Kidney (tissue), 14 donors: ENCODE results near the gene ITGB4. TPM values are rescaled to one million over a fixed set of nuclear protein-coding genes. Genes with fewer than 3 reads are reported as not detected.
A peak's percentile ranks its signal among the peaks of the same experiment; 100 is the strongest.

Experiments used
- DNase-seq, 5 donors: peaks; one replicate each; pipeline ENCODE4 v3.0.0-alpha.2; 2013 to 2020
- FAIRE-seq: peaks from 2 replicates; lab custom pipeline; 2012; peaks lifted over from hg19 to GRCh38; lab: Jason Lieb, UNC
- H3K27ac ChIP-seq, 2 donors: one replicate each; pipeline ENCODE4 v1.7.0; 2013; ENCODE audit warnings: low read depth in 2 of 2, low read length in 2 of 2, inconsistent platforms in 1 of 2
- H3K27me3 ChIP-seq: one replicate; pipeline ENCODE4 v1.7.1; 2013; ENCODE audit warnings: low read length, inconsistent platforms; ENCODE audit not compliant: control insufficient read depth, insufficient read depth
- H3K36me3 ChIP-seq, 3 donors: one replicate each; pipeline versions ENCODE4 v1.7.0 to v1.7.1; 2013; ENCODE audit warnings: low read length in 3 of 3, control low read depth in 1 of 3, inconsistent platforms in 1 of 3; ENCODE audit not compliant: insufficient read depth in 3 of 3, control insufficient read depth in 2 of 3
- H3K4me1 ChIP-seq, 3 donors: one replicate each; pipeline versions ENCODE4 v1.7.0 to v1.7.1; 2013; ENCODE audit warnings: low read length in 3 of 3, inconsistent platforms in 1 of 3, low read depth in 1 of 3; ENCODE audit not compliant: control insufficient read depth in 2 of 3, insufficient read depth in 2 of 3
- H3K4me3 ChIP-seq, 3 donors: one replicate each; pipeline versions ENCODE4 v1.7.0 to v1.8.1; 2013; ENCODE audit warnings: low read length in 3 of 3, control low read depth in 1 of 3, inconsistent platforms in 1 of 3
- H3K9ac ChIP-seq, 3 donors: one replicate each; pipeline versions ENCODE4 v1.7.0 to v1.7.1; 2013; ENCODE audit warnings: low read length in 3 of 3, control low read depth in 1 of 3, inconsistent platforms in 1 of 3
- H3K9me3 ChIP-seq, 3 donors: one replicate each; pipeline versions ENCODE4 v1.7.0 to v1.7.1; 2013; ENCODE audit warnings: low read length in 3 of 3, control low read depth in 1 of 3, inconsistent platforms in 1 of 3; ENCODE audit not compliant: control insufficient read depth in 2 of 3, insufficient read depth in 1 of 3
- CTCF ChIP-seq: IDR thresholded peaks from 3 replicates; pipeline ENCODE4 v1.5.1; 2012; ENCODE audit warnings: mild to moderate bottlenecking, moderate library complexity, borderline replicate concordance; ENCODE audit not compliant: insufficient read depth; ENCODE audit errors: extremely low read depth
- intact Hi-C: fragments of 100-400 bp; cut with DNase I; formaldehyde crosslinking; loops from one replicate; pipeline ENCODE4 v1.11.1; 2022
- polyA plus RNA-seq: library from polyadenylated mRNA; stranded (reverse); fragments of 350-450 nt; fragmentation: Illumina TruSeq; extraction: RNeasy Lipid Tissue Mini Kit (QIAGEN cat#74804); gene quantifications from one replicate; pipeline ENCODE4 v1.2.3, GENCODE V29; 2014; ENCODE audit warnings: low read depth, low replicate concordance; ENCODE audit not compliant: insufficient read depth
- total RNA-seq: library from RNA; stranded (reverse); fragmentation: NEBNext Ultra II Directional; extraction: Animal tissue kit (Norgen Biotek cat#: 25700); gene quantifications from one replicate; pipeline ENCODE4 v1.2.1, GENCODE V29; 2021
- donor health status: control.
- donor health status: control.
- donor health status: control.
- donor health status: control.
- donor health status: control.
- donor health status: DM: yes; HTN: yes; CAD: no.
- donor health status: Normal renal cell carcinoma (clear cell type).

Gene ITGB4
- total and polyA plus RNA-seq, 2 donors from 2014 or later = 15.7 to 149 TPM

GRCh38 chr17:75767881-75768280 lies 46.6 kb downstream of the ITGB4 start:
- intact Hi-C loops = no loop called here
- Histone ChIP-seq H3K27ac (no peak overlapping the region), H3K4me3 (no peak overlapping the region), H3K4me1 (peaks cover 0 to 10% (median 9%) of the 10 kb centered on the region in 3 donors), H3K9ac (no peak overlapping the region), H3K9me3 (no peaks in the 10 kb centered on the region), H3K36me3 (no peaks in the 10 kb centered on the region), H3K27me3 (no peaks in the 10 kb centered on the region)
- TF ChIP-seq CTCF = no peak
- FAIRE-seq (no peak), DNase-seq (peak in 1 of 5 donors; percentile 14)

GRCh38 chr17:75769536-75769935 lies 48.3 kb downstream of the ITGB4 start:
- DNase-seq (no peak), FAIRE-seq (no peak)
- Histone ChIP-seq H3K9ac (no peak overlapping the region), H3K4me3 (no peak overlapping the region), H3K27me3 (no peaks in the 10 kb centered on the region), H3K9me3 (no peaks in the 10 kb centered on the region), H3K36me3 (no peaks in the 10 kb centered on the region), H3K4me1 (peaks cover 0 to 5% (median 0%) of the 10 kb centered on the region in 3 donors), H3K27ac (no peak overlapping the region)
- intact Hi-C loops = no loop called here
- TF ChIP-seq CTCF = no peak

- Histone ChIP-seq H3K4me1 (peaks cover 0 to 9% (median 5%) of the 10 kb centered on the region in 3 donors), H3K27ac (peak overlapping the region in 1 of 2 donors; percentile 22), H3K9ac (no peak overlapping the region), H3K9me3 (no peaks in the 10 kb centered on the region), H3K4me3 (no peak overlapping the region), H3K36me3 (peaks cover 2 to 5% (median 2%) of the 10 kb centered on the region in 3 donors), H3K27me3 (no peaks in the 10 kb centered on the region)
- no peak for FAIRE-seq
- intact Hi-C loops = no loop called here
- TF ChIP-seq CTCF = peak; percentile 18
- peak in 1 of 5 donors; percentile 27 for DNase-seq
These were observed 50.3 kb downstream of the ITGB4 start for GRCh38 chr17:75771334-75772281.
